ENCODE data around the gene PIK3R3. TPM values are rescaled to one million over a fixed set of nuclear protein-coding genes. Genes with fewer than 3 reads are reported as not detected.

The PIK3R3 gene
- total RNA-seq: 3.8 TPM in 2 replicates

DNA sequence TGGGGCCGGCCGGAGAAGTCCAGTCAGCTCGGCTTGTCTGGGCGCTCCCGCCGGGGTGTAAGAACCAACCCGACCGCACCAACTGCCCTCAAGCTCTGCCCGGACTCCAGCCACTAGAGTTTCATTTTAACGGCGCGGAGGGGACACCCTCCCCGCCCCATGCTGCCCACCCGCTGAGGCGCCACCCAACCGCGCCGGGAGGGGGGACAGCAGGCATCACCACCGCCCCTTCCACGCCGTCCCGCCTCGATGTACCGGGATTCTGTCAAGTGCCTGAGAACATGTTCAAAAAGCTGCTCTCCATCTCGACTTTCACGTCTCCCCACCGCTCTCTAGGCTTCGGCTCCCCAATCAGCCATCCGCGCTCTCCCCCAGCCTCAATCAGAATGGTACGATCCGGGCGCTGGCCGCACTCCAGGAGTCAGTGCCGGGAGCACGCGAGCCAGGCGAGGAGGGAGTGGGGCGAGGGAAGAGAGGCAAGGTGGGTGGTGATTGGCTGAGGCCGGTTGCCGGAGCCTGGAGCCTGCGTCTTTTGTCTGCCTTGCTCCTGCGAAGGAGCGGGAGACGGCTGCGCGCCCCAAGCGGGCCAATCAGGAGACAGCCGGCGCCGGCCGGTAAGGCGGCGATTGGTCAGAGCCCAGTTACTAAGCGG is at the start of gene PIK3R3:
Gene PIK3R3 (minus strand): TSS at position 101 of the 652 bp plus-strand sequence. CDS start 677 bp downstream, outside the sequence.

DNA sequence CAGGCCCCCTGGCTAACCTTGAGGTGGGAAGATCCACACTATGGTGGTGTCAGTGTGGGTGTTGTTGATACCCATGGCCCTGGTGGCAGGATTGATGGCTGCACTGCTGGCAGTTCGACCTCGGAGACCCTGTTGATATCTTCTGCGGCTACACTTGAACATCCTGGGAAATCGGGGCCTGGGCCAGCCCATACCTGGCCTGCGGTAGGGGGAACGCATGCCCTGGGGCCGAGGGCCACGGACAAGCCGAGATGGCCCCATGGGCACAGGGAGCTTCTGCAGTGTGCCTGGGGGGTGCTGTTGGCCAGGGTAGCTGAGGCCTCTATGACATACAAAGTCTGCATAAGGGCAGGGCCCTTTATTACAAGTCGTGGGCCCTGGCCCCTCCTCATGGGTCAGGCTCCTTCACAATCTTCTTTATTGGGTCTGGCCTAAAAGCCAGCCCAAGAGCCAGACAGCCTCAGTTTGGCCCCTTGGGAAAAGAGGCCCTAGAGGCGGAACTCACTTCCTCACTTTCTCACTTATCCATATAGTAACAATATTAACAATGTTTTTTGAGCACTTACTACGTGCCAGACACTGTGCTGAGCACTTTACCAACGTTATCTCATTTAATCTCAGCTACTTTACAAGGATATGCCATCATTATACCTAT is 43.9 kb upstream of the PIK3R3 start, which contains the start of gene P3R3URF:
Gene P3R3URF (minus strand): TSS at position 278 of the 655 bp plus-strand sequence. CDS start 17 bp downstream, at position 261.

DNA sequence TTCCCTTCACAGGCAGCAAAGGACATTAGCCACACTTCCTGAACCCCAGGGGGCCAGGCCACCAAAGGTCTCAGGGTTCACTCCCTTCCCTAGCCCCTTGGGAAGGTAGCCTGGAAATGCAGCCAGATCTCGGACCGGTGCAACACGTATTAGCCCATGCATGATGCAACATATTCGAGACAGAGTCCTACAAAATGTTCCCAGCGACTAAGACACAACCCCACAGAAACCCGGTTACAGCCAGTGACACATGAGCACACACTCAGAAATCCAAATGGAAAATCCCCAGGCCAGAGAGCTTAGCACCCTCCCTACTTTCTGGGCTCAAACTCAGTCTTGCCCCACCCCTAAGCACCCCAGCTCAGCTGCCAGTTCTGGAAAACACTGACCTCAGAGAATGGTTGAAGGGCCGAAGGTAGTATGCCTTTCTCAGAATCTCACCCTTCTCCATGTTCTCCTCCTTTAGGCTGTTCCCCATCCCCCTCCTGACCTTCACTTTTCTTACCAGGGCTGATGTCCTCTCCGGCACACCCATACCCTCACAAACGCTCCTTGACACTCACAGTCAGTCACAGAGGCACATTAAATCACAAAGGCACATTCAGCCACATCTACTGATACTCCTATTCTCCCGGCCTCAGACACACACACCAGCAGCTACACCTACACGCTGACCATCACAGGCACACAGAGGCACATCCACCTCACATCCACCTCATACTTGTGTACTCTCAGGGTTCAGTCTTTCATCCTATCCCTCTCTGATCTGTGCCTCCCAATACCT is 42.2 kb upstream of the PIK3R3 start, which contains the start of gene TSPAN1:
Gene TSPAN1 (plus strand): TSS at position 640 of the 784 bp plus-strand sequence. CDS start 6,021 bp downstream, outside the sequence.

Other genes starting within 250 kb of the PIK3R3 start
- gene TSPAN1, start 42.5 kb upstream of the PIK3R3 start, total RNA-seq: 0.73 and 0.78 TPM in 2 replicates
- gene P3R3URF, start 43.9 kb upstream of the PIK3R3 start, total RNA-seq: not detected in 2 replicates
- 85.2 and 133 TPM in 2 replicates for gene POMGNT1, start 65.8 kb upstream of the PIK3R3 start, total RNA-seq
- gene LURAP1, start 70.7 kb upstream of the PIK3R3 start, total RNA-seq: 5.3 and 7.7 TPM in 2 replicates
- gene RAD54L, start 115.1 kb upstream of the PIK3R3 start, total RNA-seq: 1.8 and 2.5 TPM in 2 replicates
- 98.1 and 98.3 TPM in 2 replicates for gene LRRC41, start 171.0 kb upstream of the PIK3R3 start, total RNA-seq
- gene UQCRH, start 171.1 kb upstream of the PIK3R3 start, total RNA-seq: 118 and 163 TPM in 2 replicates
- gene NSUN4, start 208.2 kb upstream of the PIK3R3 start, total RNA-seq: 16.7 and 26.4 TPM in 2 replicates